Hematopoietic multipotent progenitor cell treated with erythropoietin and hydrocortisone succinate and interleukin-3 and kit ligand, for 6 days (in vitro differentiated cells): ENCODE data around the gene BTD.

Experiments used
- DNase-seq: peaks from one replicate; pipeline ENCODE4 v3.0.0-alpha.2; 2015

Gene BTD

GRCh38 chr3:15673536-15673935 lies 72.0 kb downstream of the BTD start:
- no peak for DNase-seq

GRCh38 chr3:15676259-15676658 lies 74.7 kb downstream of the BTD start:
- DNase-seq: no peak

- no peak for DNase-seq
Measured at GRCh38 chr3:15679306-15679705, 77.8 kb downstream of the BTD start.

- no peak for DNase-seq
Measured at GRCh38 chr3:15681668-15682067, 80.1 kb downstream of the BTD start.

GRCh38 chr3:15682561-15683185 lies 81.1 kb downstream of the BTD start:
- DNase-seq: peak; percentile 39

GRCh38 chr3:15683253-15683652 lies 81.7 kb downstream of the BTD start:
- no peak for DNase-seq

GRCh38 chr3:15685927-15686326 lies 84.4 kb downstream of the BTD start:
- DNase-seq: peak; percentile 69

GRCh38 chr3:15690230-15690629 lies 88.7 kb downstream of the BTD start:
- DNase-seq: no peak

- no peak for DNase-seq
Measured at GRCh38 chr3:15690748-15691147, 89.2 kb downstream of the BTD start.

- peak; percentile 43 for DNase-seq
Measured at GRCh38 chr3:15693355-15693754, 91.8 kb downstream of the BTD start.

- DNase-seq: no peak
Measured at GRCh38 chr3:15694628-15695027, 93.1 kb downstream of the BTD start.
